ENCODE data around the gene SPATA31C2. TPM values are rescaled to one million over a fixed set of nuclear protein-coding genes. Genes with fewer than 3 reads are reported as not detected.

The SPATA31C2 gene
- total RNA-seq, 1 experiment from 2014 or later: 0.15 TPM

DNA sequence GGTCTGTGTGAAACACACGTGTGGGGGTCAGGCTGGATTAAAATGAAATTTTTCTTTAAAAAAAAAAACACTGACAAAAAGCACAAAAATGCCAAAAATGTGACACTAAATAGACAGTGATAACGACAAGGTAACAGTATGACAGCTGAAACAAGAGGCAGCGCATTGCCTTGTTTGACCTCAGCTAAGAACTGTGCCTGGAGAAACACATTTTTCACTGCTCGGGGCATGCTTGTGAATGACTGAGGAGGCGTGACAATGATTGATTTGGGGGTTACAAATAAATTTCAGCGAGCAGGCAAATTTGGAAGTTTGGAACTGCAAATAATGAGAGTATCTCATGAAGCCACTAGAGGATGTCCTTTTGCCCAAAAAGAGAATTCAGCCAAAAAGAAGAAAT lies 44.2 kb upstream of the SPATA31C2 start:
- no peaks in the 10 kb centered on the region for H3K36me3 Mint-ChIP-seq (ENCODE audit: insufficient read depth in 1 of 3, low read depth in 3 of 3)
- H2AK5ac ChIP-seq (ENCODE audit: insufficient read length, low read length): no peak overlapping the region
- H4K8ac ChIP-seq (replicated peaks; ENCODE audit: insufficient read length, low read depth, low read length): no peak overlapping the region
- H2BK20ac ChIP-seq (ENCODE audit: low read depth, low read length, poor library complexity, severe bottlenecking): no peak overlapping the region
- H2BK15ac ChIP-seq (ENCODE audit: low read depth, low read length): no peak overlapping the region
- no peak overlapping the region for H3K56ac ChIP-seq (ENCODE audit: insufficient read length, low read depth, low read length)
- H3K4me1 Mint-ChIP-seq: no peaks in the 10 kb centered on the region
- no peaks in the 10 kb centered on the region; the same call in 1 of the 2 replicates for H3K27me3 Mint-ChIP-seq (ENCODE audit: low read depth)
- H3K27me3 ChIP-seq (ENCODE audit: insufficient read depth, low read length): no peaks in the 10 kb centered on the region
- H2BK5ac ChIP-seq (ENCODE audit: insufficient read length, low read length): no peak overlapping the region
- no peak overlapping the region for H3K18ac ChIP-seq (ENCODE audit: insufficient read length, low read depth, low read length)
- no peak overlapping the region for H3K4me3 Mint-ChIP-seq
- H3K27ac ChIP-seq (ENCODE audit: insufficient read length, low read depth, low read length): no peak overlapping the region
- H3K14ac ChIP-seq (ENCODE audit: insufficient read depth, low read length): no peak overlapping the region
- H3K9me3 ChIP-seq (ENCODE audit: control insufficient read depth, low read depth, low read length): no peaks in the 10 kb centered on the region
- no peak overlapping the region for H3K27ac Mint-ChIP-seq
- no peak overlapping the region for H4K5ac ChIP-seq (ENCODE audit: insufficient read length, low read depth, low read length)
- H2AFZ ChIP-seq (ENCODE audit: low read length): no peak overlapping the region
- H3K9ac ChIP-seq (ENCODE audit: extremely low read depth, insufficient read length, low read length): no peak overlapping the region
- H2BK120ac ChIP-seq (ENCODE audit: low read depth, low read length, poor library complexity, severe bottlenecking): no peak overlapping the region
- no peak overlapping the region for H3K4me2 ChIP-seq (ENCODE audit: insufficient read depth, insufficient read length, low read length)
- no peak for DNase-seq
- H3K4ac ChIP-seq (ENCODE audit: low read depth, low read length): no peak overlapping the region
- H3T11ph ChIP-seq (ENCODE audit: low read length): no peak overlapping the region
- no peaks in the 10 kb centered on the region for H3K79me1 ChIP-seq (ENCODE audit: insufficient read depth, low read depth, low read length, poor library complexity, severe bottlenecking)
- no peak overlapping the region for H4K91ac ChIP-seq (ENCODE audit: insufficient read length, low read depth, low read length)
- WGBS (ENCODE audit: extremely low coverage, insufficient read length, low lambda C conversion rate): no CpG with 5 or more reads among the region's 6 CpGs
- TF ChIP-seq, protein P1, sequence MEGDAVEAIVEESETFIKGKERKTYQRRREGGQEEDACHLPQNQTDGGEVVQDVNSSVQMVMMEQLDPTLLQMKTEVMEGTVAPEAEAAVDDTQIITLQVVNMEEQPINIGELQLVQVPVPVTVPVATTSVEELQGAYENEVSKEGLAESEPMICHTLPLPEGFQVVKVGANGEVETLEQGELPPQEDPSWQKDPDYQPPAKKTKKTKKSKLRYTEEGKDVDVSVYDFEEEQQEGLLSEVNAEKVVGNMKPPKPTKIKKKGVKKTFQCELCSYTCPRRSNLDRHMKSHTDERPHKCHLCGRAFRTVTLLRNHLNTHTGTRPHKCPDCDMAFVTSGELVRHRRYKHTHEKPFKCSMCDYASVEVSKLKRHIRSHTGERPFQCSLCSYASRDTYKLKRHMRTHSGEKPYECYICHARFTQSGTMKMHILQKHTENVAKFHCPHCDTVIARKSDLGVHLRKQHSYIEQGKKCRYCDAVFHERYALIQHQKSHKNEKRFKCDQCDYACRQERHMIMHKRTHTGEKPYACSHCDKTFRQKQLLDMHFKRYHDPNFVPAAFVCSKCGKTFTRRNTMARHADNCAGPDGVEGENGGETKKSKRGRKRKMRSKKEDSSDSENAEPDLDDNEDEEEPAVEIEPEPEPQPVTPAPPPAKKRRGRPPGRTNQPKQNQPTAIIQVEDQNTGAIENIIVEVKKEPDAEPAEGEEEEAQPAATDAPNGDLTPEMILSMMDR (conservative IDR thresholded peaks at IDR 0.05): no peak
- H4K20me1 ChIP-seq (ENCODE audit: control insufficient read depth, insufficient read depth, insufficient read length): no peaks in the 10 kb centered on the region
- H2BK12ac ChIP-seq (ENCODE audit: insufficient read length, low read depth, low read length): no peak overlapping the region
- no peaks in the 10 kb centered on the region for H3K79me2 ChIP-seq (ENCODE audit: insufficient read depth, low read length)
- H3K23ac ChIP-seq (ENCODE audit: insufficient read length, low read depth, low read length): no peak overlapping the region
- no peaks in the 10 kb centered on the region for H3K23me2 ChIP-seq (ENCODE audit: insufficient read length, low read depth, low read length, poor library complexity, severe bottlenecking)
- no peaks in the 10 kb centered on the region for H3K4me1 ChIP-seq (ENCODE audit: insufficient read depth, low read length)
- H3K9me3 Mint-ChIP-seq: no peaks in the 10 kb centered on the region

Data from H9 (cell line).